Measurements from ENCODE around the gene MYO1E.

MYO1E gene

DNA sequence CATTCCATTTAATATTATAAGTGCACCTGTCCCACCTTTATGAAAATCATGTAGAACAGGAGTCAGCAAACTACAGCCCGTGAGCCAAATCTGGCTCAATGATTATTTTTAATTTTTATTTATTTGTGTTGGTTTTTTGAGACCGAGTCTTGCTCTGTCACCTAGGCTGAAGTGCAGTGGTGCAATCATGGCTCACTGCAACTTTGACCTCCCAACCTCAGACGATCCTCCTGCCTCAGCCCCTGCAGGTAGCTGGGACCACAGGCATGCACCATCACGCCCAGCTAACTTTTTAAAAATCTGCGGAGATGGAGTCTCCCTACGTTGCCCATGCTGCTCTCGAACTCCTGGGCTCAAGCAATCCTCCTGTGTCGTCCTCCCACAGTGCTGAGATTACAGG lies 42.0 kb downstream of the MYO1E start:
- in situ Hi-C loops (cut with MboI; ENCODE audit: low pct_unique_long_range_greater_than_20kb, low sequenced_read_pairs, unreplicated experiment): no loop called here
- no peak for DNase-seq (ENCODE audit: low spot score)
- TF ChIP-seq CTCF (IDR thresholded peaks at IDR 0.05; ENCODE audit: extremely low read depth, insufficient read depth, missing control alignments): no peak

GRCh38 chr15:59329570-59330350 lies 42.9 kb downstream of the MYO1E start:
- TF ChIP-seq CTCF (IDR thresholded peaks at IDR 0.05; ENCODE audit: extremely low read depth, insufficient read depth, missing control alignments): no peak

GRCh38 chr15:59329091-59329490 lies 43.6 kb downstream of the MYO1E start:
- TF ChIP-seq CTCF (IDR thresholded peaks at IDR 0.05; ENCODE audit: extremely low read depth, insufficient read depth, missing control alignments): no peak
- in situ Hi-C loops (cut with MboI; ENCODE audit: low pct_unique_long_range_greater_than_20kb, low sequenced_read_pairs, unreplicated experiment): no loop called here
- DNase-seq (ENCODE audit: low spot score): no peak

More at GRCh38 chr15:59329570-59330350, 42.9 kb downstream of the MYO1E start:
- DNase-seq (ENCODE audit: low spot score): no peak
- in situ Hi-C loops (cut with MboI; ENCODE audit: low pct_unique_long_range_greater_than_20kb, low sequenced_read_pairs, unreplicated experiment): no loop called here

DNA sequence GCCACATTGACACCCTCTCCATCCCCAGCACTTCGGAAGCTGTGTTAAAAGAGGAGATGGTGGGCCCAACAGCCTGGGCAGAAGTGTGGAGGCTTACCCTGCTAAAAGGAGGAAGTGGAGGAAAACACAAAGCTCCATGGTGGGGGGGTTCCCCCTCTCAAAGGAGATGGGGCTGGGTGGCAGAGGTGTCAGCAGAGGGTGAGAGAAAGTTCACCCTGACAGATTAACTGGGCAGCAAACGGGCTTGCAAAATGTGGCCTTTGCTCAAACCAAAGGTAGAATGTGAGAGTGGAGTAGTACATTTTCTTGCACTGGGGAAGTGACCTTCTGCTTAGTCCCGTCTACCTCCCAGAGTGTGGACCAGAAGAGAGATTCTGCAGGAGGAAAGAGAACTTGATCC lies 44.7 kb downstream of the MYO1E start:
- no peak for DNase-seq (ENCODE audit: low spot score)
- in situ Hi-C loops (cut with MboI; ENCODE audit: low pct_unique_long_range_greater_than_20kb, low sequenced_read_pairs, unreplicated experiment): no loop called here
- TF ChIP-seq CTCF (IDR thresholded peaks at IDR 0.05; ENCODE audit: extremely low read depth, insufficient read depth, missing control alignments): no peak

DNA sequence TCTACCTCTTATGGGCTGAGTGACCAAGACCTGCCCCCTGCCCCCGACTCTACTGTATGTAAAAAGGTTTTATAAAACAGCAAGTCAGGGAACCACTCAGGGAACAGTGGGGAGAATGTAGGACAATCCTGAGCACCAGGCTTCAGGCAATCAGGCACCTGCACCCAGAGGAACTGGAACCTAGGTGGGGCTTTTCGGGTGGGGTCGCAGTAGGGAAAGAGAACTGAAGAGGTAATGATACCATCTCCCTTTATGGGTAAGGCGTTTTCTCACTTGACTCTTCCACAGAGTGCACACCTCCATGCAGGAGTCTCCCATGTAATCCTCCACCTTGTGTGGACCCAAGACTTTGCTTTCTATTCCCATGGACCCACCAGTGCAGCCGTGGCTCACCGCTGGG lies 45.8 kb downstream of the MYO1E start:
- in situ Hi-C loops (cut with MboI; ENCODE audit: low pct_unique_long_range_greater_than_20kb, low sequenced_read_pairs, unreplicated experiment): no loop called here
- no peak for TF ChIP-seq CTCF (IDR thresholded peaks at IDR 0.05; ENCODE audit: extremely low read depth, insufficient read depth, missing control alignments)
- no peak for DNase-seq (ENCODE audit: low spot score)

- in situ Hi-C loops (cut with MboI; ENCODE audit: low pct_unique_long_range_greater_than_20kb, low sequenced_read_pairs, unreplicated experiment): no loop called here
- DNase-seq (ENCODE audit: low spot score): no peak
- TF ChIP-seq CTCF (IDR thresholded peaks at IDR 0.05; ENCODE audit: extremely low read depth, insufficient read depth, missing control alignments): no peak
Measured at GRCh38 chr15:59322056-59322759, 50.5 kb downstream of the MYO1E start.

All from GM13977 (cell line).